ENCODE results near the gene HES4. TPM values are rescaled to one million over a fixed set of nuclear protein-coding genes. Genes with fewer than 3 reads are reported as not detected.
"Not testable (repeated sequence)": the region's sequence is repeated elsewhere in the genome, so short reads cannot be mapped to it uniquely, and the experiment has no call there.

HES4 gene
- total RNA-seq, 4 donors from 2014 or later: 30.4 to 70.4 (median 40.9) TPM

DNA sequence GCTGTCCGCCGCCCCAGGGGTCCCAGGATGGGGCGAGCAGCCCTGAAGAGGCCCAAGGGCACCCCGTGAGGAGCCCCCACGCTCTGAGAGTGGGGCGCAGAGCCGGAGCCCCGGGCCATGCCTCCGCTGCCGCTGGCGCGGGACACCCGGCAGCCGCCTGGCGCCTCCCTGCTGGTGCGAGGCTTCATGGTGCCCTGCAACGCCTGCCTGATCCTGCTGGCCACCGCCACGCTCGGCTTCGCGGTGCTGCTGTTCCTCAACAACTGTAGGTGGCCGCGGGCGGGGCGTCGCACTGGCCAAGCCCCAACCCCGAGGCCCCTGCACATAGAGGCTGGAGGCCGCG, 34.5 kb upstream of the HES4 start:
- WGBS, 2 donors: 65 to 76% methylated on average over 15 to 16 of the region's 30 CpGs
- no peak for TF ChIP-seq POLR2A (IDR thresholded peaks at IDR 0.05)
- TF ChIP-seq CTCF (IDR thresholded peaks at IDR 0.05): no peak
- H3K4me3 ChIP-seq (ENCODE audit: low read depth, poor library complexity, severe bottlenecking): no peak overlapping the region
- intact Hi-C loops (cut with DNase I; ENCODE audit: low total_unique reads): no loop called here
- no peak for DNase-seq (ENCODE audit: low spot score in 2 of 2)

GRCh38 chr1:1033731-1034438, 34.0 kb upstream of the HES4 start:
- WGBS, 2 donors: 20 to 23% methylated on average over 52 to 60 of the region's 71 CpGs
- no peak for TF ChIP-seq POLR2A (IDR thresholded peaks at IDR 0.05)
- no peak for TF ChIP-seq CTCF (IDR thresholded peaks at IDR 0.05)
- H3K4me3 ChIP-seq (ENCODE audit: low read depth, poor library complexity, severe bottlenecking): no peak overlapping the region
- no peak for DNase-seq (ENCODE audit: low spot score in 2 of 2)
- intact Hi-C loops (cut with DNase I; ENCODE audit: low total_unique reads): no loop called here

GRCh38 chr1:1033009-1033587, 33.2 kb upstream of the HES4 start:
- intact Hi-C loops (cut with DNase I; ENCODE audit: low total_unique reads): no loop called here
- peak; percentile 69 to 95 for DNase-seq (ENCODE audit: low spot score in 2 of 2)
- WGBS, 2 donors: 13 to 14% methylated on average over 29 to 51 of the region's 73 CpGs
- TF ChIP-seq POLR2A (IDR thresholded peaks at IDR 0.05): no peak
- no peak for TF ChIP-seq CTCF (IDR thresholded peaks at IDR 0.05)
- H3K4me3 ChIP-seq (ENCODE audit: low read depth, poor library complexity, severe bottlenecking): no peak overlapping the region

DNA sequence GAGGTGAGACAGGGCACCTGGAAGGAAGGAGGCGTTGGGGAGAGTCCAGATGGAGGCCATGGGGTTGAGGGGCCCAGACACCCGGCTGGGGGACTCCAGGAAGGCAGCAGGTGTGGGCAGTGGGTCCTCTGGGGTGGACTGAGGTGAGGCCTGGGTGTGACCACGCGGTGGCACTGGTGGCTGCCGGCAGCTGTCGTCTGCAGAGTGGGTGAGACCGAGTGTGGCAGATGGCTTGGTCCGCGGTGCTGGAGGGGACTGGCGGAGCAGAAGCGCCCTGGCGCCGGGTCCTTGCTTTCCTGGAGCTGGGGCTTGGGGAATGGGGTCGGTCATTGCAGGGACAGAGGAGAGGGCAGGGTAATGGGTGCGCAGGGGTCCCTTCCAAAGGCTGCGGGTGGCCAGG, 32.5 kb upstream of the HES4 start:
- DNase-seq (ENCODE audit: low spot score in 2 of 2): no peak

GRCh38 chr1:1031659-1032235, 31.9 kb upstream of the HES4 start:
- no peak overlapping the region for H3K4me3 ChIP-seq (ENCODE audit: low read depth, poor library complexity, severe bottlenecking)
- no peak for TF ChIP-seq POLR2A (IDR thresholded peaks at IDR 0.05)
- no peak for TF ChIP-seq CTCF (IDR thresholded peaks at IDR 0.05)
- WGBS, 2 donors: 71 to 76% methylated on average over 11 of the region's 11 CpGs
- intact Hi-C loops (cut with DNase I; ENCODE audit: low total_unique reads): no loop called here
- no peak for DNase-seq (ENCODE audit: low spot score in 2 of 2)

More for the DNA sequence above, 32.5 kb upstream of the HES4 start:
- H3K4me3 ChIP-seq (ENCODE audit: low read depth, poor library complexity, severe bottlenecking): no peak overlapping the region
- intact Hi-C loops (cut with DNase I; ENCODE audit: low total_unique reads): no loop called here
- TF ChIP-seq CTCF (IDR thresholded peaks at IDR 0.05) (no peak), POLR2A (IDR thresholded peaks at IDR 0.05) (no peak)
- 35 to 38% methylated on average over 15 to 16 of the region's 16 CpGs for WGBS, 2 donors

DNA sequence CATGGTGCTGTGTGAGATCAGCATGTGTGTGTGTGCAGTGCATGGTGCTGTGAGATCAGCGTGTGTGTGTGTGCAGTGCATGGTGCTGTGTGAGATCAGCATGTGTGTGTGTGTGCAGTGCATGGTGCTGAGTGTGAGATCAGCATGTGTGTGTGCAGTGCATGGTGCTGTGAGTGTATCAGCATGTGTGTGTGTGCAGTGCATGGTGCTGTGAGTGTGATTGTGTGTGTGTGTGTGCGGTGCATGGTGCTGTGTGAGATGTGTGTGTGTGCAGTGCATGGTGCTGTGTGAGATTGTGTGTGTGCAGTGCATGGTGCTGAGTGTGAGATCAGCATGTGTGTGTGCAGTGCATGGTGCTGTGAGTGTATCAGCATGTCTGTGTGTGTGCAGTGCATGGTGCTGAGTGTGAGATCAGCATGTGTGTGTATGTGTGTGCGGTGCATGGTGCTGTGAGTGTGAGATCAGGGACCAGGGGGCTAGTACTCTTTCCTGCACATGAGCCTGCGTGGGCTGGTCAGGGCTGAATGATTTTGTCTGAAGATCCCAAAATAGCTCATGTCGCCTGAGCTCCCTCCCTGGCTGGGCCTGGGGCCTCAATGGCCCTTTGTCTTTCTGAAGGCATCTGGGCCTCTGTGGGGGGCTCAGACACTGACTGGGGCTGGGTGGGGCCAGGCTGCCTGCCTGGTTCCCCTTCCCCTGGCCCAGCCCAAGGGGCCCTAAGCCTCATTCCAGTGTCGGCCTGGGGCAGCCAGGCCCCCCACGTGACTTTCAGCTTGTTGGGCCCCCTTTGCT, 31.2 kb upstream of the HES4 start:
- intact Hi-C loops (cut with DNase I; ENCODE audit: low total_unique reads); DNase-seq (ENCODE audit: low spot score in 2 of 2); H3K4me3 ChIP-seq (ENCODE audit: low read depth, poor library complexity, severe bottlenecking): not testable (repeated sequence)
- 73 to 79% methylated on average over 5 to 6 of the region's 7 CpGs for WGBS, 2 donors

All from lower leg skin (tissue), 4 donors.